ENCODE data around the gene HSDL2.
"Not testable (repeated sequence)": the region's sequence is repeated elsewhere in the genome, so short reads cannot be mapped to it uniquely, and the experiment has no call there.

The HSDL2 gene

GRCh38 chr9:112366591-112366990, 13.3 kb upstream of the HSDL2 start:
- DNase-seq (ENCODE audit: low spot score) = no peak

- DNase-seq (ENCODE audit: low spot score) = no peak
Observed at GRCh38 chr9:112367465-112367864, 12.4 kb upstream of the HSDL2 start.

DNA sequence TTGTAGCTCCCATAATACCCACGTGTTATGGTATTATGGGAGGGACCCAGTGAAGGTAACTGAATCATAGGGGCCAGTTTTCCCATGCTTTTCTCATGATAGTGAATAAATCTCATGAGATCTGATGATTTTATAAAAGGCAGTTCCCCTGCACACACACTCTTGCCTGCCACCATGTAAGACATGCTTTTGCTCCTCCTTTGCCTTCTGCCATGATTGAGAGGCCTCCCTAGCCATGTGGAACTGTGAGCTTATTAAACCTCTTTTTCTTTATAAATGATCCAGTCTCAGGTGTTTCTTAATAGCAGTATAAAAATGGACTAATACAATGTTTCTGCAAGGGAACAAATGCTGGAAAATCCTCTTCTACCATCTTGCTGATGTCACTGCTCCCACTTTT, 10.1 kb upstream of the HSDL2 start:
- DNase-seq (ENCODE audit: low spot score) = no peak

GRCh38 chr9:112371060-112371459, 8.8 kb upstream of the HSDL2 start:
- no peak for DNase-seq (ENCODE audit: low spot score)

- DNase-seq (ENCODE audit: low spot score) = not testable (repeated sequence)
Observed at GRCh38 chr9:112373666-112374065, 6.2 kb upstream of the HSDL2 start.

DNA sequence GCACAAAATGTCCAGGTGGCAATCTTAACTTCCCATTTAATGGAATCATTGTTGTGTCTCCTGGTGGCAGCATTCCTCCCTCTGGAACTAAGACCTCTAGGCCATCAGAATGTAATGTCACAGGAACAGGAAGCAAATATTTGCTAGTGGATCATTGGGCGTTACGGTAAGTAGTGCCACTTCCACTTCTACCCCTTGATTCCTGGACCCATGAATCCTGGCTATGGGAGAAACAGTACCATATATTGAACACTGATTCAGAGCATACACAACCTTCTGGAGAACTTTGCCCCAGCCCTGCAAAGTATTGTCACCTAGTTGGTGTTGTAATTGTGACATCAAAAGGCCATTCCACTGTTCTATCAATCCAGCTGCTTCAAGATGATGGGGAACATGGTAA, 5.7 kb upstream of the HSDL2 start:
- DNase-seq (ENCODE audit: low spot score) = not testable (repeated sequence)

DNA sequence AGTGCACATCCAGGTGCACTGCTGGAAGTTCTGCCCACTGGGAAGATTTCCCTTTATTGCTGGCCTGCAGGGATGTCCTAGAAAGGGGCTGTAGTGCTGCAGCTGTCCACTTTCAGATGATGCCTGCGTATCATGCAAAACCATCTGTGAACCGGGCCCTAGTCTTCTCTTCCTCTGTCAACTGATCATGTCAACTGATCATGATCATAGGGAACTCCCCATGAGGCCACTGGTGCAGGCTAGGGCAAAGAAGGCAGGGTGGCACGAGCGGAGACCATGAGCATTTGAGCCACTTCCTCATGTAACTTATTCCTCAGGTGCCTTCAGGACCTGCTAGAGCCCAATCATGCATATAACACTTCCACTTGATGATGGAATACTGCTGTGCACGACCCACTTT, 4.5 kb upstream of the HSDL2 start:
- no peak for DNase-seq (ENCODE audit: low spot score)

DNA sequence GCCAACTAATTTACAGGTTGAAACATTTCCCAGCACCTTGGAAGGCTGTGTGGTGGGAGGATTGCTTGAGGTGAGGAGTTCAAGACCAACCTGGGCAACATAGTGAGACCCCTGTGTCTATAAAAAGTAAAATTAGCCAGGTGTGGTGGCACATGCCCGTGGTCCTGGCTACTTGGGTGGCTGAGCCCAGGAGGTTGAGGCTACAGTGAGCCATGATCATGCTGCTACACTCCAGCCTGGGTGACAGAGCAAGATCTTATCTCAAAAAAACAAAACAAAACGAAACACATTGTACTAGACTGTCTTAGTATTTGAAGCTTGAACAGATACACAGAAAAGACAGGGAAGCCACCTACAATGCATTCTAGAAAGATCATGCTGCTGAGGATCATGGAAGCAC, 2.8 kb upstream of the HSDL2 start:
- DNase-seq (ENCODE audit: low spot score) = no peak

- no peak for DNase-seq (ENCODE audit: low spot score)
Observed at GRCh38 chr9:112377684-112378327, 2.1 kb upstream of the HSDL2 start.

- no peak for DNase-seq (ENCODE audit: low spot score)
Observed at GRCh38 chr9:112378328-112379176, 1.4 kb upstream of the HSDL2 start.

- peak; percentile 99 for DNase-seq (ENCODE audit: low spot score)
Observed at GRCh38 chr9:112379177-112380101, 469 bp upstream of the HSDL2 start.

DNA sequence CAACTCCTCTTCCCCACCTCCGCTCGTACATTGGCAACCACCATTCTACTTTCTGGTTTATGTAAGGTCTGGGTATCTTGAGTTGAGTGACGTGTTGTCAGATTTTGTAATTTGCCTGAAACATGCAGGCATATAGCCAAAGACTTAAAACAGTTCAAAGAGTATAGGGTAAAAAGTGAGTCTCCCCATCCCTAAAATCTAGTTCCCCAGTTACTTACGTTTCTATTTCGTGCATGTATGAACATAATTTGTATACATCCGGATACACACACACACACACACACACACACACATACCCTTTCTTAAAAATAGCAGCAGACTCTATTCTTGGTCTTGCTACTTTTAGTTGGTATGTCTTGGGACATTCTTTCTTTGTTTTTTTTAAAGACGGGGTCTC, 915 bp downstream of the HSDL2 start:
- DNase-seq (ENCODE audit: low spot score) = peak; percentile 13

GRCh38 chr9:112382066-112382465, 2.2 kb downstream of the HSDL2 start:
- DNase-seq (ENCODE audit: low spot score) = no peak

- DNase-seq (ENCODE audit: low spot score) = no peak
Observed at GRCh38 chr9:112382501-112383364, 2.8 kb downstream of the HSDL2 start.

GRCh38 chr9:112384219-112384618, 4.3 kb downstream of the HSDL2 start:
- no peak for DNase-seq (ENCODE audit: low spot score)

DNA sequence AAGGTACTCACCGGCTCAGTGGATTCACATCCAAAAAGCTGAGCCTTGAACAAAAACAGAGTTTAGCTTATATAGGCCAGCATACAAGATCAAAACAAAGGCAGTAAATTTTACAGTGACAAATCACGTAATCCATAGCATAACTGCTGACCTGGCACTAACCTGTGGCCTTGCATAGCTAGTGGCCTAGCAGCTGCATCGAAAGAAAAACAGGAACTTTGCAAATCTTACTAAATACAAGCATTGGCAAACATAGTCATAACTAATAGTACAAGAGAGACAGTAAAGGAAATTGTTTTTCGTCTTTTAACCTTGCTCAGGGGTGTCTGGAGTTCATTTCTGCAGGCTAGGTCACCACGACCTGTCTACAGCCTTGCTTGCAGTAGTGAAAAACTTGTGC, 4.8 kb downstream of the HSDL2 start:
- no peak for DNase-seq (ENCODE audit: low spot score)

- DNase-seq (ENCODE audit: low spot score) = no peak
Observed at GRCh38 chr9:112387115-112387514, 7.2 kb downstream of the HSDL2 start.

- DNase-seq (ENCODE audit: low spot score) = not testable (repeated sequence)
Observed at GRCh38 chr9:112389897-112390296, 10.0 kb downstream of the HSDL2 start.

GRCh38 chr9:112391936-112392560, 12.1 kb downstream of the HSDL2 start:
- not testable (repeated sequence) for DNase-seq (ENCODE audit: low spot score)

- not testable (repeated sequence) for DNase-seq (ENCODE audit: low spot score)
Observed at GRCh38 chr9:112393146-112393545, 13.2 kb downstream of the HSDL2 start.

- DNase-seq (ENCODE audit: low spot score) = no peak
Observed at GRCh38 chr9:112396416-112396815, 16.5 kb downstream of the HSDL2 start.
